ENCODE measurements around the gene DDX51.

GRCh38 chr12:132161036-132161781 lies 17.1 kb upstream of the DDX51 start:
- TF ChIP-seq POLR2A (IDR thresholded peaks at IDR 0.05; ENCODE audit: low read length) (no peak), GATA1 (IDR thresholded peaks at IDR 0.05; ENCODE audit: low read depth, low read length) (no peak)
